ENCODE results near the gene HSD11B1. TPM values are rescaled to one million over a fixed set of nuclear protein-coding genes. Genes with fewer than 3 reads are reported as not detected.

HSD11B1 gene
- total and polyA plus RNA-seq, 2 donors, result 1.2 to 12.5 TPM

- Histone ChIP-seq H3K36me3 (ENCODE audit: insufficient read depth) (no peaks in the 10 kb centered on the region), H3K4me1 (ENCODE audit: insufficient read depth) (no peaks in the 10 kb centered on the region), H3K4me3 (ENCODE audit: low read depth, low read length) (no peak overlapping the region), H3K27ac (ENCODE audit: low read depth) (no peak overlapping the region)
- 48% methylated on average over 2 of the region's 2 CpGs for WGBS
- DNase-seq (ENCODE audit: extremely low spot score), result no peak
These were observed 38.5 kb downstream of the HSD11B1 start for GRCh38 chr1:209743145-209743482.

- Histone ChIP-seq H3K4me1 (ENCODE audit: insufficient read depth) (no peaks in the 10 kb centered on the region), H3K4me3 (ENCODE audit: low read depth, low read length) (no peak overlapping the region), H3K27ac (ENCODE audit: low read depth) (no peak overlapping the region), H3K36me3 (ENCODE audit: insufficient read depth) (no peaks in the 10 kb centered on the region)
- WGBS, result 69% methylated on average over 4 of the region's 4 CpGs
- DNase-seq (ENCODE audit: extremely low spot score), result no peak
These were observed 42.0 kb downstream of the HSD11B1 start for GRCh38 chr1:209746451-209747165.

- H3K4me1 ChIP-seq (ENCODE audit: insufficient read depth), result no peaks in the 10 kb centered on the region
- H3K27ac ChIP-seq (ENCODE audit: low read depth), result peak overlapping the region; percentile 14
- no peaks in the 10 kb centered on the region for H3K36me3 ChIP-seq (ENCODE audit: insufficient read depth)
- DNase-seq (ENCODE audit: extremely low spot score), result peak; percentile 70
- WGBS, result 13% methylated on average over 37 of the region's 37 CpGs
- H3K4me3 ChIP-seq (ENCODE audit: low read depth, low read length), result no peak overlapping the region
These were observed 43.1 kb downstream of the HSD11B1 start for GRCh38 chr1:209747580-209748262.

- Histone ChIP-seq H3K36me3 (ENCODE audit: insufficient read depth) (no peaks in the 10 kb centered on the region), H3K4me1 (ENCODE audit: insufficient read depth) (no peaks in the 10 kb centered on the region), H3K27ac (ENCODE audit: low read depth) (no peak overlapping the region), H3K4me3 (ENCODE audit: low read depth, low read length) (no peak overlapping the region)
- no peak for DNase-seq (ENCODE audit: extremely low spot score)
- 61% methylated on average over 4 of the region's 4 CpGs for WGBS
These were observed 44.0 kb downstream of the HSD11B1 start for GRCh38 chr1:209748620-209749019.

GRCh38 chr1:209749205-209749604 lies 44.6 kb downstream of the HSD11B1 start:
- Histone ChIP-seq H3K27ac (ENCODE audit: low read depth) (no peak overlapping the region), H3K36me3 (ENCODE audit: insufficient read depth) (no peaks in the 10 kb centered on the region), H3K4me1 (ENCODE audit: insufficient read depth) (no peaks in the 10 kb centered on the region), H3K4me3 (ENCODE audit: low read depth, low read length) (no peak overlapping the region)
- DNase-seq (ENCODE audit: extremely low spot score), result no peak
- whole genome bisulfite sequencing, result 72% methylated on average over 2 of the region's 2 CpGs

GRCh38 chr1:209749670-209750323 lies 45.2 kb downstream of the HSD11B1 start:
- Histone ChIP-seq H3K4me3 (ENCODE audit: low read depth, low read length) (no peak overlapping the region), H3K36me3 (ENCODE audit: insufficient read depth) (no peaks in the 10 kb centered on the region), H3K4me1 (ENCODE audit: insufficient read depth) (no peaks in the 10 kb centered on the region), H3K27ac (ENCODE audit: low read depth) (no peak overlapping the region)
- 75% methylated on average over 6 of the region's 6 CpGs for WGBS
- DNase-seq (ENCODE audit: extremely low spot score), result no peak

GRCh38 chr1:209751627-209752231 lies 47.1 kb downstream of the HSD11B1 start:
- Histone ChIP-seq H3K4me3 (ENCODE audit: low read depth, low read length) (no peak overlapping the region), H3K27ac (ENCODE audit: low read depth) (no peak overlapping the region), H3K36me3 (ENCODE audit: insufficient read depth) (no peaks in the 10 kb centered on the region), H3K4me1 (ENCODE audit: insufficient read depth) (no peaks in the 10 kb centered on the region)
- no peak for DNase-seq (ENCODE audit: extremely low spot score)
- 54% methylated on average over 5 of the region's 5 CpGs for WGBS

- Histone ChIP-seq H3K4me3 (ENCODE audit: low read depth, low read length) (no peak overlapping the region), H3K27ac (ENCODE audit: low read depth) (no peak overlapping the region), H3K36me3 (ENCODE audit: insufficient read depth) (no peaks in the 10 kb centered on the region), H3K4me1 (ENCODE audit: insufficient read depth) (no peaks in the 10 kb centered on the region)
- WGBS, result 92% methylated on average over 3 of the region's 3 CpGs
- DNase-seq (ENCODE audit: extremely low spot score), result no peak
These were observed 48.2 kb downstream of the HSD11B1 start for GRCh38 chr1:209752890-209753289.

- Histone ChIP-seq H3K4me3 (ENCODE audit: low read depth, low read length) (no peak overlapping the region), H3K4me1 (ENCODE audit: insufficient read depth) (no peaks in the 10 kb centered on the region), H3K27ac (ENCODE audit: low read depth) (no peak overlapping the region), H3K36me3 (ENCODE audit: insufficient read depth) (no peaks in the 10 kb centered on the region)
- WGBS, result 80% methylated on average over 1 of the region's 1 CpG
- no peak for DNase-seq (ENCODE audit: extremely low spot score)
These were observed 50.6 kb downstream of the HSD11B1 start for GRCh38 chr1:209755256-209755655.

- no peak within 1 kb of the TSS for H3K27ac ChIP-seq (ENCODE audit: low read depth)
These were observed 51.4 kb downstream of the HSD11B1 start, which contains the start of gene TRAF3IP3 for GRCh38 chr1:209755926-209756614. Gene TRAF3IP3, plus strand, starts transcription at chr1:209756053. Its CDS starts 3,987 bp downstream, at chr1:209760040.

GRCh38 chr1:209756615-209757445 lies 52.2 kb downstream of the HSD11B1 start:
- H3K27ac ChIP-seq (ENCODE audit: low read depth), result no peak overlapping the region
- no peaks in the 10 kb centered on the region for H3K4me1 ChIP-seq (ENCODE audit: insufficient read depth)
- no peak overlapping the region for H3K4me3 ChIP-seq (ENCODE audit: low read depth, low read length)
- no peaks in the 10 kb centered on the region for H3K36me3 ChIP-seq (ENCODE audit: insufficient read depth)
- DNase-seq (ENCODE audit: extremely low spot score), result no peak
- WGBS, result 72% methylated on average over 5 of the region's 5 CpGs

More at GRCh38 chr1:209755926-209756614, 51.4 kb downstream of the HSD11B1 start, which contains the start of gene TRAF3IP3:
- DNase-seq (ENCODE audit: extremely low spot score), result no peak
- Histone ChIP-seq H3K36me3 (ENCODE audit: insufficient read depth) (no peaks in the 10 kb centered on the region), H3K4me3 (ENCODE audit: low read depth, low read length) (no peak within 1 kb of the TSS), H3K4me1 (ENCODE audit: insufficient read depth) (no peaks in the 10 kb centered on the region)
- 69% methylated on average over 10 of the region's 10 CpGs for WGBS

- Histone ChIP-seq H3K4me3 (ENCODE audit: low read depth, low read length) (no peak overlapping the region), H3K36me3 (ENCODE audit: insufficient read depth) (no peaks in the 10 kb centered on the region), H3K4me1 (ENCODE audit: insufficient read depth) (no peaks in the 10 kb centered on the region), H3K27ac (ENCODE audit: low read depth) (no peak overlapping the region)
- DNase-seq (ENCODE audit: extremely low spot score), result no peak
- 67% methylated on average over 3 of the region's 3 CpGs for WGBS
These were observed 53.8 kb downstream of the HSD11B1 start for GRCh38 chr1:209758400-209758799.
